GM12873 (cell line): ENCODE results near the gene CCNF.

Source experiments
- CTCF ChIP-seq: IDR thresholded peaks from 2 replicates; pipeline ENCODE4 v1.5.1; 2012; ENCODE audit warnings: low read depth, mild to moderate bottlenecking, moderate library complexity, low read length, control low read depth; ENCODE audit not compliant: insufficient read depth; ENCODE audit errors: missing control alignments

CCNF gene

GRCh38 chr16:2500430-2500917, 71.2 kb downstream of the CCNF start:
- peak; percentile 7 for TF ChIP-seq CTCF

- TF ChIP-seq CTCF, result peak; percentile 99
These were observed 71.9 kb downstream of the CCNF start for GRCh38 chr16:2500918-2501750.

- TF ChIP-seq CTCF, result no peak
These were observed 73.0 kb downstream of the CCNF start for GRCh38 chr16:2501946-2502895.

GRCh38 chr16:2505695-2506094, 76.4 kb downstream of the CCNF start:
- no peak for TF ChIP-seq CTCF

- TF ChIP-seq CTCF, result peak; percentile 52
These were observed 77.9 kb downstream of the CCNF start for GRCh38 chr16:2507052-2507659.

- no peak for TF ChIP-seq CTCF
These were observed 78.4 kb downstream of the CCNF start for GRCh38 chr16:2507665-2508064.
